DMS 273 (cell line): ENCODE results near the gene FIBCD1.

Source experiments
- DNase-seq: peaks from one replicate; lab custom pipeline; 2025; ENCODE audit not compliant: unreplicated experiment; lab: John Stamatoyannopoulos, UW

Gene FIBCD1

GRCh38 chr9:130923611-130924447 is 15.2 kb downstream of the FIBCD1 start:
- DNase-seq = no peak

GRCh38 chr9:130922893-130923610 is 16.0 kb downstream of the FIBCD1 start:
- peak; percentile 40 for DNase-seq

GRCh38 chr9:130921989-130922892 is 16.8 kb downstream of the FIBCD1 start:
- no peak for DNase-seq

- DNase-seq = no peak
Observed at GRCh38 chr9:130921300-130921988, 17.6 kb downstream of the FIBCD1 start.

GRCh38 chr9:130920762-130921299 is 18.2 kb downstream of the FIBCD1 start:
- no peak for DNase-seq

GRCh38 chr9:130920233-130920632 is 18.8 kb downstream of the FIBCD1 start:
- no peak for DNase-seq

GRCh38 chr9:130919559-130920145 is 19.4 kb downstream of the FIBCD1 start:
- DNase-seq = no peak

GRCh38 chr9:130918826-130919558 is 20.1 kb downstream of the FIBCD1 start:
- peak; percentile 57 for DNase-seq

GRCh38 chr9:130918101-130918825 is 20.8 kb downstream of the FIBCD1 start:
- no peak for DNase-seq

- DNase-seq = no peak
Observed at GRCh38 chr9:130917168-130917960, 21.7 kb downstream of the FIBCD1 start.

GRCh38 chr9:130915096-130915447 is 24.0 kb downstream of the FIBCD1 start:
- DNase-seq = no peak

- no peak for DNase-seq
Observed at GRCh38 chr9:130914417-130915095, 24.5 kb downstream of the FIBCD1 start.

- DNase-seq = no peak
Observed at GRCh38 chr9:130913599-130914416, 25.2 kb downstream of the FIBCD1 start.

- peak; percentile 76 for DNase-seq
Observed at GRCh38 chr9:130912932-130913598, 26.0 kb downstream of the FIBCD1 start.

GRCh38 chr9:130911254-130912049 is 27.6 kb downstream of the FIBCD1 start:
- DNase-seq = no peak
